NCI-H2196 (cell line): ENCODE measurements around the gene RAPGEF4.
A peak's percentile ranks its signal among the peaks of the same experiment; 100 is the strongest.
"Not testable (repeated sequence)": the region's sequence is repeated elsewhere in the genome, so short reads cannot be mapped to it uniquely, and the experiment has no call there.

ENCODE experiments used
- DNase-seq: peaks from one replicate; lab custom pipeline; 2025; ENCODE audit not compliant: unreplicated experiment; lab: John Stamatoyannopoulos, UW

RAPGEF4 gene

DNA sequence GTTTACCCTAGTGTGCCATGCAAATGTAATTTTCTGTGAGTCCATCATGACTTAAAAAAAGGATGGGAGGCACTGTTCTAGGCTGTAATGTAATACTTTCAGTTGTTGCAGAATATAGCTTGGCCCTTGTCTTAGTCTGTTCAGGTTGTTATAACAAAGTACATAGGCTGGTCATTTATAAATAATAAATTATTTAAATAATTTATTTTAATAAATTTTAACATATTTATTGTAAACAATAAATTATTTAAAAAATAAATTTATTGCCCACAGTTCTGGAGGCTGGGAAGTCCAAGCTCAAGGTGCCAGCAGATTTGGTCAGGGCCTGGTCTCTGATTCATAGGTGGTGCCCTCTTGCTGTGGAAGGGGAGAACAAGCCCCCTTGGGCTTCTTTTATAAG is 35.2 kb downstream of the RAPGEF4 start:
- no peak for DNase-seq

DNA sequence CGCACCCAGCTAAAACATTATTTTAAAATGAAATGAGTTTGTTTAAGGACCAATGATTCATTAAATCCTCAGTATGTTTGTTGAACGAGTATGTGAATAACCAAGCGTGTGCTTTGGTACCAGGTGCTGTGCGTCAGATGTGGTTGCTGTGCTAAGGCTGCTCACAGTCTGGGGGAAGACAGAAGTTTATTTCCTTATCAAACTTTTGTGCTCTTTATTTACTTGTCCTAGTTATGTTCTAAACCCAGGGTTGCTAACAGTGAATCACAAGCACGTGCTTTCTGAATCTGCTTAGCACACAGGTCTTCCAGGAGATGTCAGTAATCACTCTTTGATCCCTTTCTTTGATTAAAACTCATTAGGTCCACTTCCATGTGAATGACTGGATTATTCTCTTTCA is 37.0 kb downstream of the RAPGEF4 start:
- no peak for DNase-seq

DNA sequence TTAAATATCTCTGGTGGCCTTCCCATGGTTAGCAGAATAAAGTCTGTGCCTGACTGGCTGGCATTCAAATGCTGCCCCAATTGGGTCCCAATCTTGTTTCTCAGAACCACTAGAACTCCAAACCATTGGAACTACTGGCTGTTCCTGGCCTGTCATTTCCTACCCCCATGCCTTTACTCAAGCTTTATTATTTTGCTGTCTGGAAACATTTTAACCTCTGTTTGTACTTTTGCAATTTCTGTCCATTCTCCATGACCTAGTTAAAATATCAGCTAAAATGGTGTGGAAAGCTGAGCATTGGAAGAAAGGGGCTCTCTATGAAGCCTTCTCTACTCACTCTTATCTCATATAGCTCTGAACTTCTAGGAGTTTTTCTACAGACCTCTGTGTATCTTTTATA is 38.7 kb downstream of the RAPGEF4 start:
- no peak for DNase-seq

DNA sequence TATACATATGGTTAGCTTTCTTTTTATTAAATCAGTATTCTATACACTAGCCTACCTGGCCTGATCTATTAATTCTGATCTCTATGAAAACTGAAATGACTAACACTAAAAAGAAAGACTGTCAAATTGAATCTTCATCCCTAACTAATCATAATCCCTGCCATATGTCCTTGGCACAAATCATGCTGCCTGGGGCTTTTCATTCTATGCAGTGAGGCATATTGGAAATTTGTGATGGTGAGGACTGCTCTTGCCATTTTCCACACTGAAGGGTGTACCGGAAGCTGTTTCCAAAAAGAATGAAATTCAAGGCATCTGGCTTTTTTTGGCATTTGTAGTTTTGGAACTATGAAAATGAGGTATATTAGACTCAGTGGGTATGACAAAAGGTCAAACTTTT is 39.7 kb downstream of the RAPGEF4 start:
- DNase-seq, result no peak

DNA sequence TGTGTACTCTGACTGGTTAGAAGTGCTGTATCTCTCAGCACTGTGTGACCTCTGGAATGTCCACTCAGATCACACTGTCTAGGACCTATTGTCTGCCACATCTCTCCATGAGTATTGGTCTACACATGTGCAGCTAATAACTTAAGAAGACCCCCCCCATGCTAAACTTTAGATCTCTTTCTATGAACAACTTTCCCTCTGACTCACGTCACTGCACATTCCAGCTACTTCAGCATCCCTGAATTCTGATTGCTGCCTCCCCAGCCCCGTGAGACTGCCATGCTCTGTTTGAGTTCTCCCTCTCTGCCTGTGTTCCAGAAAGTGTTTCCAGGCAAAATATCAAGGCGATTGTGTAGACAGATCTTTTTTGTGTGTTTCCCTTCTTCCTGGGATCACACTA is 41.8 kb downstream of the RAPGEF4 start:
- no peak for DNase-seq

DNA sequence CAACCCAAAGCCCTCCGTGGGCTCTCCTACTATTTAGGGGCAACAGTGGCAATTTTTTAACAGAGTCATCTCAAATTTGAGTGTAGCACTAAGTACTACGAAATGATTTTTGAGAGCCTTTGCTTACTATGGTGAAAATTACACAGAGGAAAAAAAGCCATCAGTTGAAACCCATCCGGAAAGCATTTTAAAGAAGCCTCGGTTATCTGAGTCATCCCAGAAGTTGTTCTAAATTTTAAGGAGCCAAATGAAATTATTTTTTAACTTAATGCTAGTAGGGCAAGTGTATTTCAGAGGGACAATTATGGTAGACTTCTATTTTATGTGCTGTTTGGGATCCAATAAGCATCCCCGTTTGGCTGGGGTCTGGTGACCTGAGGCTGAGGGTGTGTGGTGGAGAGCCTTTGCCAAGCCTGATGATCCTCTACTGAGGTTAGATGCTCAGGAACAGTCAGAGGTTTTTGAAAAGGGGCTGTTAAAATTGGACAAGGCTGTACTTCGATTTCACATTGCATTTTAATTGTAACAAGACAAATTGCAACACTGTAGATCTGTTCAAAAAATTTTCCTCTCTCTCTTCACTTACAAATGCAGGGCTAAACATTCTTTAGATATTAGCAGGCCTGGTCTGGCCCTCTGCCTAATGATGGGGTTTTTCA is 47.0 kb downstream of the RAPGEF4 start:
- DNase-seq, result no peak

DNA sequence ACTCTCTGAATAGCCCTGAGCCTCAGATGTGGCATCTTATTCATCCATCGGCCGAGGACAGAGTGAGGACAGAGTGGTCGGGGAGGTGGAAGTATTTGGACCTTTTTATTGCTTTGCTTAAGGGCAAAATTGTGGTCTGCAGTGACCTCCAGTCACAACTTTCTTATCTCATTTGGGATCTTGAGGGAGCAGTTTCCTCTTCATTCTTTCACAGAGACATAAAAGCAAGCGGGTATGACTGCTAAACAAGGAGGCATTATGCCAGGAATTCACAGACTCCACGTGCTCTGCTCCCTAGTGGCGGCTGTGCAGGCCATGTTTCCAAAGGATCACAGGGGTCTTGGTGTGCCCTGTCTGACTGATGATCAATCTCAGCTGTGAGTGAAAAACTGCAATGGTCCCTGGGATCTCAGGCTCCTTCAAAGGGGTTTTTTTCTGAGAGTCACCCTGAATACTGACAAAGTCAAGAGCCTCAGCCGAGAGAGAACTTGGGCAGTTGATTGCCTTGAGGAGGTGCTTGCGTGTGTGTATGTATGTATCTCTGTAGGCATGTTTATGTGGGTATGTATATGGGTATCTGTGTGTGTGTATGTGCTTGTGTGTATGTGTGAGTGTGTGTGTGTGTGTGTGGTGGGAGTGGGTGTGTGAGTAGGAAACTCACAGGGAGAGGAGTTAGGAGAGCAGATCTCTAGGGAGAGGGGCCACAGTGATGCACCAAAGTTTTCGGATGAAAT is 47.7 kb downstream of the RAPGEF4 start:
- peak; percentile 38 for DNase-seq

DNA sequence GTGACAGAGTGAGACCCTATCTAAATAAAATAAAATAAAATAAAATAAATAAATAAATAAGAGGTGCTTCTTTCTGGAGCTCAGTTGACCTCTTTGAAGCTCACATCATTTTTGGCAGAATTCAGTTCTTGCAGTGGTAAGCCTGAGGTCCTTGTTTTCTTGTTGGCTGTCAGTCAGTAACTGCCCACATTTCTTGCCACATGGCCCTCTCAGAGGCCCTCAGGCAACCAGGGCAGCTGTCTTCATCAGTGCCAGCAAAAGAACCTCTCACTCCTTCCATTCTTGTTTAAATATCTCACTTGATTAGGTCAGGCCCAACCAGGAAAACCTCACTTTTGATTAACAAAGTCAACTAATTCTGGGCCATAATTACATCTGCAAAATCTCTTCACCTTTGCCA is 53.2 kb downstream of the RAPGEF4 start:
- no peak for DNase-seq

DNA sequence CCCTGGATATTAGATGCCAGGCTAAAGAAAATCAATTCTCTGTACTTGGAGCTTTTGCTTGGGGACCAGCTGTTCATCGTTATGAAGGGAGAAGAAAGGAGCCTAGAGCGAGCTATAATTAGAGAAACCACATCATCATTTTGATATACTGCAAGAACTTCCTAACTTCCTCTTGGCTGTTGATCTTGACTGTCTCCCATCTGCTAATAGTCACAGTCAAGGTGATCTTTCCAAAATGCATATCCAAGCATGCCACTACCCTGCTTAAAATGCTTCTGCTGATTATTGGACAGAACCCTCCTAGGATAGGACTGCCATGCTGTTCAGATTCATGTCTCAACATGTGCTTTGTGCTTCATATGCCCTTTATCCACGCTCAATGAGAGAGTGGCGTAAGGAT is 54.8 kb downstream of the RAPGEF4 start:
- no peak for DNase-seq

DNA sequence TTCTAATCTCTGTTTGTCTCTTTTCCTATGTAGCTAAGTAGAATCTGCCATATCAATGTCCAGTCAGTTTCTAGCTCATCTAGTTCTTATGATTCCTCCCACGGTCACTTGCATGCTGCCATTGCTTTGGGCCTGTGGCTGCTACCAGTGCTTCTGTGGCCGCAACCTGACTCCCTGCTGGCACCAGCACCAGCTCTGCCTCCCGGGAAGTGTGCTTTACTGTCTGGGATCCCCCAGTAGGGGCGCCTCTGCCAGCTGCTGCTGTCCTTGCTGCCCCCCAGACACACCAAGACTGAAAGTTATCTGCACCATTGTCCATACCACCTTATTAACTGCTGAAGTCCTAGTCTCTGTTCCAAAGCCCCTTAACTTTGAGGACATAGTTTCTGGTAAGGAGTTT is 56.3 kb downstream of the RAPGEF4 start:
- no peak for DNase-seq

DNA sequence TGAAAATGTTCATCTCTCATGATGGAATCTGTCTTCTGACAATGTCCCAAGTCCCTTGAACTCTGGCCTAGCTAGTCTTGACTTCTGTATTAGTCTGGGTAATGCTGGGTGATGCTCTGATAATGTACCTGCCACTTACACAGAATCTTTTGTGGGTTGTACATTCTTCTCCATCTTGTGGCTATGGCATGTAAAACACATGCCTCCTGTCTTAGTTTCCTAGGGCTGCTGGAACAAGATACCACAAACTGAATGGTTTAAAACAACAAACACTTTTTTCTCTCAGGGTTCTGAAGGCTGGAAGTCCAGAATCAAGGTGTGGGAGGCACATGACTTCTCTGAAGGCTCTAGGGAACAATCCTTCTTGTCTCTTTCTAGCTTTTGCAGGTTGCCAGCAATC is 57.1 kb downstream of the RAPGEF4 start:
- no peak for DNase-seq

DNA sequence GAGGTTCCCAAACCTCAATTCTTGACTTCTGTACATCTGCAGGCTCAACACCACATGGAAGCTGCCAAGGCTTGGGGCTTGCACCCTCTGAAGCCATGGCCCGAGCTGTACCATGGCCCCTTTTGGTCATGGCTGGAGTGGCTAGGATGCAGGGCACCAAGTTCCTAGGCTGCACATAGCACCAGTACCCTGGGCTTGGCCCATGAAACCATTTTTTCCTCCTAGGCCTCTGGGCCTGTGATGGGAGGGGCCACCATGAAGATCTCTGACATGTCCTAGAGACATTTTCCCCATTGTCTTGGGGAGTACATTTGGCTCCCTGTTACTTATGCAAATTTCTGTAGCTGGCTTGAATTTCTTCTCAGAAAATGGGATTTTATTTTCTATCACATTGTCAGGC is 67.7 kb downstream of the RAPGEF4 start:
- DNase-seq, result not testable (repeated sequence)

DNA sequence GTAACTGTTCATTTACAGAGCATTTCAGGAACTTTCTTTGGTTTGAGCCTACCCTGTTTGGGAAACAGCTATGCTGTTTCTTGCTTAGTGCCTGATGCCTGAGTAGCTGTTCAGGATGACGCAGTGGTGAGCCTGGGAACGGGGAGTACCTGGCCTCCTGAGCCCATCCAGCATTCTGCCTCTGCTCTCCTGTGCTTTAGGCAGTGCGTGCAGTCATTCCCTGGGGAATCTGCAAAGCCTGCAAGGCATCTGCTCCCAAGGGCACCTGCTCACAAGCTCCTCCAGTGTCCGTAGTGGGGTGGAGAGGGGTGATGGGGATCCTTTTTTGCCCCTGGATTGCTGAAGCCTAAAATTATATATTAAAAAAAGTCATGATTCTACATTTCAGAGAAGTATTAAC is 68.8 kb downstream of the RAPGEF4 start:
- DNase-seq, result no peak

DNA sequence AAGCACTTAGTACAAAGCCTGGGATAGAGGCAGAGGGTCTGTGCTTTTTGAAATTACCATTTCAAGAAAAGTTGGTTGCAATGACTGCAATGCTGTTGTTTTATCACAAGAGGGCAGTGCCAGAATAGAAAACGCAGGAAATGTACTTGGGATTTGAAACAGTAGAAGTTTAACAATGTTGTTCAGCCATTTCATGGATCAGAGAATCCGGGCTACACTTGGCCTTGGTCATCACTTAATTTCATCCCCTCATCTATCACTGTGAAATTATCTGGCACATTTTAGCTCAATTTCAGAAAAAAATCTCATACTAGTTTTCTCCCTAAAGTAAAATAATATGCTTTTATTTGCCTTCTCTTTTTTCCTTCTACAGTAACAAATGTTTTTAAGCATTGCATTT is 70.8 kb downstream of the RAPGEF4 start:
- DNase-seq, result peak; percentile 45

DNA sequence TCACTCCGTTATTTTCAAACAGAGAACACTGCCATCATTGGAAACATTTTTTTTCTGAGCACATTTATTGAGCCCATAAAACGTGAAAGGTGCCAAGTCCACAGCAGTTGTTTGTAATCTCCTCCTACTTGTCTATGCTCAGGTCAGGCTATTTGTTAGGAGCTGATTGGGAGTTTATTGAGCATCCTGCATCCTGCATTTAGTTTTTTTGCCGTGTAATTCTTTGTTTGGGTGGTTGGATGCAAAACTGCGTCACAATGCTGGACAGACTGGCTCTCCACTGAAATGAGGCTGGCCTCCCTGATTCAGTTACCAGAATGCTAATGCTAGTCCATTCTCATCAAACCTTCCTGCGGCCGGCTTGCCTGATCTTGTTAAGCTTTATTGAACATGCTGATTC is 71.4 kb downstream of the RAPGEF4 start:
- DNase-seq, result no peak

DNA sequence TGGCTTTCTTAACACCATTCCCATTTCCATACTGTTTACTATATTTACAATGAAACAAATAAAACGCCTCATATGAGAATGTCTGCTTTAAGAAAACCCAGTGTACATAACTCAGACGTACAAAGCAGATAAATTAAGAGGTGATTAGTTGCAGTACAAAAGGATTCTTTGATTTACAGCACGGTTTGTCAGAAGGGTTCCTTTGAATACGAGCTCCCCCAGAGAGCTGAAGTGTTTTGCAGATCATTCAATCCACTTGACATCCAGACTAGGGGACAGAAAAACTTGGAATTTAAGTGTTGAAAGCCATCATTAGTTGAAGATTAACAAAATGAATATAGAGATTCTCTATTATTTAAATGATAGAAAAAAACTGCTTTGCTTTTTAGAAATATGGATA is 72.5 kb downstream of the RAPGEF4 start:
- DNase-seq, result no peak

DNA sequence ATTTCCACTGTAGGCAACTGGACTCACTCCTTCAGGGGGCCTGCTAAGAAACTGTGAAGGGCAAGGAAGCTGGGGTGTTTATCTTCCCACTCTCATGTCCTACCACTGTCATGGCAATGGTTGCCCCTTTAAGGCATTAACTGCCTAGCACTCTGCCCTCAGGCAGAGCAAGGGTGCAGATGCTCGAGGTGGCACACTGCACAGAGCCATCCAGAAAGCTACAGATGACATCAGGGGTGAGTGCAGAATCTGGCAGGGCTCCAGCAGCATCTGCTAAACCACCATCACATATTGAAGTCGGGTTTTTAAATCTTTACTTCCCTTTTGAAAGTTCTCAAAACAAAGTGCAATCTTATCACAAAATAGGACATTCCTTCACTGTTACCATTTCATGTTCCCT is 75.4 kb downstream of the RAPGEF4 start:
- no peak for DNase-seq

DNA sequence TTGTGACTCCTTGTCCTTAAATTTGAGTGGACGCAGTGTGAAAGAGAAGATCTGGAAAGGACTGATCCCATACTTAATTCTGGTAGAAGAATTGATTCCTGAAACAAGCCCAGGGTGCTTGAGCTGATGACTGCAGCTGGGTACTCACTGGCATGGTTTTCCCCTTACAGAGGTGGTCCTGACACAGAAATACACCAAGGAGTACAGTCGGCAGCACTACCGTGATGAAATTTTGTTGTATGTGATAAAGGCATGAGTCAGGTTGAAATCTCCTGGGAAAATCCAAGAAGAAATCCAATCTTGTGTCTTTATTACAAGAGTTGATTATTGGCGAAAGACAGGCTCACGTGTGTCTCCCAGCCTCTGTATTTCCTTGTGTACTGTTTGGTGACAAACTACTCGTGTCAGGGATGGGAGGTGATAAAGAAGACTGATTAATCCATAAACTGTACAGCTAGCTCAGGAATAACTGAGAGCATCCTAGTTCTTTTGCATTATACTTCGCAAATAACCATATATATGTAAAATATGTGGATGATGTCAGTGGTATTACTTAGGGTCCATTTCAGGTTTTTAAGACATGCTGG is 76.6 kb downstream of the RAPGEF4 start:
- no peak for DNase-seq

DNA sequence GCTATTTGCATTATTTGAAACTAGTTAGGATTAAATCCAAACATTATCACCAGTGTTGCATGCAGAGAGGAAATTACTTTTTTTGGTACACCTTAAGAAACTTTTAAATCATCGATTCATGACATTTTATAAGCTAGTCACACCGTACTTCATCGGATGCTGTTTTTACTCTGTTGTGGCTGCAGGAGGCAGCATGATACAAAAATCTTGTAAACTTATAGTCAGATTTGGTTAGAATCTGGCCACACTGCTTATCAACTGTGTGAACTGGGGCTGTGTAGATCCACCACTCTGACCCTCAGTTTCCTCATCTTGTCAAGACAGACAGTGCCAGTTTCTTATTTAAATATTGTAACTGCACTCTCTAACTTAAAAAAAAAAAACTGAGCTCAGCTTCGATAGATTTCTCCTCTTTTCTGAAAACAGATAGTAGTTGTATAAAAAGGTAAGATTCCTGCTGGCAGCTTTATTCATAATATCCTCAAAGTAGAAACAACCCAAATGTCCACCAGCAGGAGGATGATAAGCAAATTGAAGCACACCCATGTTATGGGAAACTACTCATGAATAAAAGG is 77.8 kb downstream of the RAPGEF4 start:
- DNase-seq, result peak; percentile 11

DNA sequence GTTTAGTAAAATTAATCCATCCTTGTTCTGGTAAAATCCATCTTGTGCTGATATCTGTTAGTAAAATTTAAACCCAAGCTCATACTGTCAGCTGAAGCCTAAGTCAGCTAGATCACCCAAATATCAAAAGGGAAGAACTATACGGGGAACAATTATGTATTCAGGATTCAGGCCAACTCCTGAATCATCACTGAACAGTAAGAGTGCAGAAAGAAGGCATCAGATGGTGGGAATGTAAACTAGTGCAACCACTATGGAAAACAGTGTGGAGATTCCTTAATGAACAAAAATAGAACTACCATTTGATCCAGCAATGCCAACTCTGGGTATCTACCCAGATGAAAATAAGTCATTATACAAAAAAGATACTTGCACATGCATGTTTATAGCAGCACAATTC is 81.8 kb downstream of the RAPGEF4 start:
- no peak for DNase-seq

DNA sequence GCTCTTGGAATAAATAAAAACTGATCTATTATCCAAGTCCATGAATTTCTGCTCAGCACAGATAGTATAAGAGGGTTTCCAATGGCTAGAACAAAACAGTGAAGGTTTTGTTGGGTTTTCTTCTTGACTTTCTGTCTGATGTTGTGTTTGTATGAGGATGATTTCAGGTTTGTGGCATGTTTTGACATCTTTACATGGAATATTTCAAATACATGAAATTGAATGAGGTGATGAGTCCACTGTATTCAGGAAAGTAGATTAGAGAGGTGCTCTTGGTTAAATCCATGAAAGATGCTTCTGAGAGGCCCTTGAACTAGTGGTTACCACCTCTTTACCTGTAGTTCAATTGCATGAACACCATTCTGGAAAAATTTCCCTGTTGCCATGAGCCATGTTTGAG is 84.3 kb downstream of the RAPGEF4 start:
- DNase-seq, result no peak
